NCI-H1436 treated with DMSO at 0.1 percent for 48 hours (cell line): ENCODE measurements around the gene RUNX3.

Source experiments
- DNase-seq: peaks from one replicate; lab custom pipeline; 2025; lab: John Stamatoyannopoulos, UW

RUNX3 gene

DNA sequence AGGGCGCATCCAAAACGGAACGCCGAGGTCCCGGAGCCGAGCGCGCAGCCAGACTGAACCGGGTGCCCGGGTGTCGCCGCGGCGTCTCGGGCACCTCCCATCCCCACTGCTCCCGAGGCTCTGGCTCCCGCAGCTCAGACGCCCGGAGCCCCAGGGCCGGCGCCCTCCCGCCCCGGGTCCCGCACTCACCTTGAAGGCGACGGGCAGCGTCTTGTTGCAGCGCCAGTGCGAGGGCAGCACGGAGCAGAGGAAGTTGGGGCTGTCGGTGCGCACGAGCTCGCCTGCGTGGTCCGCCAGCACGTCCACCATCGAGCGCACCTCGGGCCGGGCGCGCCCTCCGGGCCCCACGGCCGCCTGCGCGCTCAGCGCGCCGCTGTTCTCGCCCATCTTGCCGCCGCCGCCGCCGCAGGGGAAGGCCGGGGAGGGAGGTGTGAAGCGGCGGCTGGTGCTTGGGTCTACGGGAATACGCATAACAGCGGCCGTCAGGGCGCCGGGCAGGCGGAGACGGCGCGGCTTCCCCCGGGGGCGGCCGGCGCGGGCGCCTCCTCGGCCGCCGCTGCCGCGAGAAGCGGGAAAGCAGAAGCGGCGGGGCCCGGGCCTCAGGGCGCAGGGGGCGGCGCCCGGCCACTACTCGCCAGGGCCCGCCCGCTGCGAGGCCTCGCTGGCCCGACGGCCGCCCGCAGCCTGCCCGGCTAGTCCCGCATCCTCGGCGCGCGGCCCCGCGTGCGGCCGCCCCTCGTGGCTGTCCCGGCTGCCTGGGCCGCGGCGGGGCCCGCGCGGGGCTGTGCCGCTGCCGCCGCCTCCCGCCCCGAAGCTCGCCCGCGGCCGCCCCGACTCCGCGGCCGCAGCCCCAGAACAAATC lies 447 bp downstream of the RUNX3 start:
- no peak for DNase-seq

- no peak for DNase-seq
These were observed 1.2 kb downstream of the RUNX3 start for GRCh38 chr1:24928689-24929397.

DNA sequence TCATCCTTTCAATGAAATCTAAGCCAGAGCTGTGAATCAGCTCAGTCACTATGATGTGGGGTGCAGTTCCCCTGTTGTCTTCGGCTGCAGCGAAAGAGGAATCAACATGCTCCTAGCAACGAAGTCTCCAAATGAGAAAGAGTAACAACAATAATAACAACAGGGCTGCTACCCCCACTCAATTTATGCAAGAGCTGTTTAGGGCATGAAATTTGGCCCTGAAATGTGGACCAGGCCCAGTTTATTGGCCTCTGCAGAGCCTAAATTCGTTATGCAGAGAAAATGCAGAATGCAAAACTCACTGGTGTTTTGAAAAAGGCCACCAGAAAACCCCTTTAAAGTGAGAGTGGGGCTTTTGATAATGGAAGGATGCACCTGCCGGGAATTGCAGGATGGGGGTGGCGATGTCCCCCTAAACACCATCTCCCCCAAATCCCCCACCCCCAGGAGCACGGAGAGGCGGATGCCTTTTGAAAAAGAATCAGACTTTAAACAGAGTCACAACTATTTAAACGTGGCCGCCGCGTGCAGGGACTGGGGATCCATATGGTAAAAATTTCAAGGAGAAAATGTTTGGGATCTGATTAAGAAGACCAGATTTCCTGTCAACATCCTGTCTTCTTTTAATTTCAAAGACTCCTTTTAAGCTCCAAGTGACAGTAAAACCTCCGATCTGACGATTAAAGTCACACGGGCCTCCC lies 1.9 kb downstream of the RUNX3 start:
- DNase-seq, result no peak

DNA sequence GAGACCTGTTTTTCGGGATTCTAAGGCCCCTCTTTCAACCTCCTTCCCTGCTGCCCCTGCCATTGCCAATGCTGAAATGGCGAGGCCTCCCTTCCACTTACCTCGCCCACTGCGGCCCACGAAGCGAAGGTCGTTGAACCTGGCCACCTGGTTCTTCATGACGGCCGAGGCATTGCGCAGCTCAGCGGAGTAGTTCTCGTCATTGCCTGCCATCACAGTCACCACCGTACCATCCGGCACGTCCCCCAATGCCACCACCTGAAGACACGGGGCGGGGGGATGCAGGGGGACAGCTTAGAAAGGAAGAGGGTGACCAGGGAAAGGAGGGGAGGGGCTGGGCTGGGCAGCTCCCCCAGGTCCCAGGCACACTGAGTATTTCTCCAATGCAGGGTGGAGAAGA lies 2.6 kb downstream of the RUNX3 start:
- no peak for DNase-seq

DNA sequence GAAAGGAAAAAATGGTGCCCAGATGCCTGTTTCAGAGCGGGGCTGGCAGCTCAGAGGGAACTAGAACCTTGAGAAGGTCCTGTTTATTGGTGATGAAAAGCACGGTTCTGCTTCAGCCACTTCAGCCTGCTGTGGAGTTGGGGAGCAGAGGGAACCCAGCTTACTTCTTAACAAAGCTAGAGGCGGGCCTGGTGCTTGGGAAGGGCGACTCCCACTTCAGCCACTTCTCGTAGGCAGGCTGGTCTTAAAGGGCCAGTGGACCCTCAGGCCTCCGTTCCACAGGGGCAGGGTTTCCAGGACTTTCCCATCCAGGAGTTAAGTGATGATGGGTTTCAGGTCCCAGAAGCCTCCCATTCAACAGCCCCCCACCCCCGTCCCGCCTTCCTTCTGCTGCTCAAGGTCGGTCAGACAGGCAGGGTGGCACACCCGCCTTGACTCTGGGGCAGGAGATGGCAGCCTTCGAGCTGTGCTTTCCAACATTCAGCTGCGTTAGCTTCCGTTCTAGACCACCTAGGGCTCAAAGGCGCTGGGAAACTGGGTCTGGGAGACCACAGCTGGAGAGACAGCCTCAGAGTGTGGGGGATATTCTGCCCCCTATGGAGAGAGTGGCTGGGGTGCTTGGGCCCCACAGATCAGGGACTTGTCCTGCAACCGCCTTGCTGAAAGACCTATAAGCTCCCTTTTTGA lies 3.4 kb downstream of the RUNX3 start:
- DNase-seq, result no peak

DNA sequence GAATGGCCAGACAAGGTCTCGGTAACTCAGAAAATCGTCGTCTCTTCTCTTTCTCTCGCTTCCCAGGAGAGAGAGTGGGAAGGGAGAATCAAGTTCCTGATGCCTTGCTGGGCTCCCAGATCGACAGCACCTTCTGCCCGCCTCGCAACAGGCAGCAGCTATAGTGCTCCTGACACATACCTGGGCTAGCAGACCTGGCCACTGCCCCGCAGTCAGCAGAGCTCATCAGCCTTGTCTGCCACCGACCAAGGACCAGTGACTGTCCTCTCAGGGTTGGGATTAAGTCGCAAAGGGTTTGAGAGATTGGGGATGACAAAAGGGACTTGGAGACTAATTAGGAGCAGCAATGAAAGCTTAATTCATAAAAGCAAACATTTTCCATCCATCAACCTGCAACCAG lies 4.1 kb downstream of the RUNX3 start:
- DNase-seq, result no peak

- no peak for DNase-seq
These were observed 4.8 kb downstream of the RUNX3 start for GRCh38 chr1:24925082-24925779.

GRCh38 chr1:24923485-24924113 lies 6.5 kb downstream of the RUNX3 start:
- DNase-seq, result no peak

- no peak for DNase-seq
These were observed 8.0 kb downstream of the RUNX3 start for GRCh38 chr1:24921938-24922662.

DNA sequence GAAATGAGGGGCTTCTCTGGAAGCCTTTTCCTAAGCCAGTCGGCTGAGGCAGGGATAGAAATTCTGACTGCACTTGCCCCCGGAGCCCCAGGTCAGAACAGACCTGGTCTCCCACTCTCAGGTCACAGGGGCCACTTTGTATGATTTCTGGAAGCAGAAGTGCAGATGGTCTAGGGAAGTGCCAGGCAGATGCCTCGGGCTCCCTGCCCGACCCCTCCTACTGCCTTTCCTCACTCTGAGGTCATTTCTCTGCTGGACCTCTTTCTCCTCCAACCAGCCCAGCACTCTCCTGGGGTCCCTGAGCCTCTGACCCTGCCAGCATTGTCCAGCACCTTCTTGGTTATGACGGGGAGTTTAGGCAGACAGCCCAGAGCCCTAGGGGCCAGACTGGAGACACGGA lies 8.7 kb downstream of the RUNX3 start:
- DNase-seq, result no peak

GRCh38 chr1:24920533-24920925 lies 9.5 kb downstream of the RUNX3 start:
- DNase-seq, result no peak

DNA sequence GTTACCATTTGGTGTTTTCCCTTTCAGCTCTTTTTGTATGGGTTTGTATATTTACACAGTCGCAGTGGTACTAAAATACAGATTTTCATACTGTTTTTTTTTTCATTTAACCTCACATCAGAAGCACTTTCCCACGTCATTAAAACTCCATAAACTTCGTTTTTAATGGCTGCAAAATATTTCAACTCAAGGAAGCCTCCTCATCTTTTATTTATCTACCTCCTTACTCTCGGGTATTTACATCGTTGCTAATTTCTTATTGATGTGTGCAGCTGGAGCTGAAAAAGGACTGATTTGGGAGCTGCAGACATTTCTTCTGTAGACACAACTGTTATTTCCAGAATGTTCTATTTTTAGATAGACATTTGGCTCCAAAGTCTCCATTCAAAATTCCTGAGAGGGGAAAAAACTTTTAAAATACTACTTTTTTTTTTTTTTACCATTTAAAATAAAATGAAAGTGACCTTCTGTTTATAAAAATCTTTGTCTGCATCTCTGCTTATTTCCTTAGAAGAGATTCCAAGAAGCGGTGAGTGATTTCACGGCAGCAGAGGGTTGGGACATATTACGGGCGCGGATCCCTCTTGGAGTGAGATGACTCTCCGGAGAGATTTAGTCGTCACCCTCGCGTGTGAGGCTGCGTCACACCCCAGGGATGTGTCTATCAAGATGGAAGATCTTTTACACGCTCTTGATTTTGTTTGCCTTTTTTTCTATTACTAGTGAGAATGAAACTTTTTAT lies 10.1 kb downstream of the RUNX3 start:
- DNase-seq, result no peak

DNA sequence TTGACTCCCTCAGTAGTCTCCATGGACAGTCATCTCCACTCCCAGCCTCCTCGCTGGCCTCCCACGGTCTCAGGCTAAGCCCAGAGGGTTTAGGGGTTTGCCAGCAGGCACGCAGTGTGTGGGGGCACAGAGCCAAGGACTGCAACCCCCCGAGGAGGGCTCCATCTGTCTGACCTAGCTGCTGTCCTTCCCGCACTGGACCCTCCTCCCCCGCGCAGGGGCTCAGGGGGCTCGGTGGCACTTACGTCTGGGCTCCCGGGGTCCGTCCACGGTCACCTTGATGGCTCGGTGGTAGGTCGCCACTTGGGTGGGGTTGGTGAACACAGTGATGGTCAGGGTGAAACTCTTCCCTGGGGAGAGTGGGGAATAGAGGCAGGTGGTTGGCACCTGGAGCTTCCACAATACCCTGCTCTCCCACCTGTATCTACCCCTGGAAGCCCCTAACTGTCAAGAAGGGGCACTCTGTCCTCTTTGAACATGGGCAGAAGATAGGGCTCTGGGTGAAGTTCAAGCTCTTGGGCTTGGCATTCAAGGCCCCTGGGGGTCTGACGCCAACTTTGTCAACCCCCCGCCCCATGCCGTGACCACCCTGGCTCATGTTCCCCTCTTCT lies 11.0 kb downstream of the RUNX3 start:
- DNase-seq, result no peak

- no peak for DNase-seq
These were observed 11.7 kb downstream of the RUNX3 start for GRCh38 chr1:24918370-24918769.

GRCh38 chr1:24917327-24918074 lies 12.6 kb downstream of the RUNX3 start:
- DNase-seq, result no peak

GRCh38 chr1:24915816-24916602 lies 14.1 kb downstream of the RUNX3 start:
- no peak for DNase-seq

DNA sequence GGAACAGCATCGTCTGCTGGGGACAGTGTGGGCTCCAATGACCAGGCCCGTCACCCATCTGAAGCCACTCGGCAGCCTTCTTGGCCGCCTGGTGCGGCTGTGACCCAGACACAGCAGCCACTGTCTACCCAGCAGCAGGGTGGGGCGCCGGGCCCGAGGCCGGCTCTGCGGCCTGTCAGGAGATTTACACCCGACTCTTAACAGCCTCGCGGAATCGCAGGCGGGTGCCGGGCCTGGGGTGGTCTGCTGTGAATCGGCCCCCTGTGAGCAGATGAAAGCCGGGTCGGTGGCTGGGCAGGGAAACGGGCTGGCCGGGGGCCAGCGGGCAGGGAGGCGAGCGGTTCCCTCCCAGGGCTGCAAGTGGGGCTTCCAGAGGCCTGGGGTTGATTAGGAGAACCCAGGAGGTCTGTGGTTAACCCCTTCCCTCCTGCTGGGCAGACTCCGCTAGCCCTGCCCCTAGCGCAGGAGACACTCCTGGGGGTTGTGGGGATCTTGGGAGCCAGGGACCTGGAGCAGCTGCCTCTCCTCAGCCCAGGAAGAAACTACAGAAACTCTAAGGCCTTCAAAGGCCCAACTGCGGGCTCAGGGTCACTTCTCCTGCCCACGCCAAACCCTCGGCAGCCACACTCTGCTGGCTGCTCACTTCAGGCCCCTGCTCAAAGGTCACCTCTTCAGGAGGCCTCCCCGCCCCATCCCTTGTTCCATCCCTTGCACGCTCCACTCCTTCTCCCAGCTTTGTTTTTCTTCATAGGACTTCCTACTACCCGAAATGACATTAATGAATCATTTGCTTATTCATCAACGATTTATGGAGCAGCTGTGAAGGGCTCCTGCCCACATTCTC lies 15.6 kb downstream of the RUNX3 start:
- no peak for DNase-seq
